ENCODE measurements around the gene ERN1. TPM values are rescaled to one million over a fixed set of nuclear protein-coding genes. Genes with fewer than 3 reads are reported as not detected.

Gene ERN1
- polyA plus RNA-seq, 1 donor from 2014 or later = 2.3 TPM

- no peaks in the 10 kb centered on the region for H4K20me1 ChIP-seq (ENCODE audit: insufficient read depth)
- H3K4me3 ChIP-seq (ENCODE audit: low read length) = no peak overlapping the region
- no peaks in the 10 kb centered on the region for H3F3A ChIP-seq (ENCODE audit: insufficient read depth, low read length, poor library complexity, severe bottlenecking)
- no peaks in the 10 kb centered on the region for H3K79me2 ChIP-seq (replicated peaks; ENCODE audit: insufficient read depth, low read length)
- H2AFZ ChIP-seq (ENCODE audit: low read depth, low read length) = no peak overlapping the region
- H3K27me3 ChIP-seq (ENCODE audit: insufficient read depth, low read depth, low read length) = no peaks in the 10 kb centered on the region
- peak; percentile 57 for TF ChIP-seq SMC3 (conservative IDR thresholded peaks at IDR 0.05; ENCODE audit: poor library complexity)
- peak; percentile 72 for TF ChIP-seq CTCF (IDR thresholded peaks at IDR 0.05; ENCODE audit: poor library complexity, severe bottlenecking)
- TF ChIP-seq RAD21 (conservative IDR thresholded peaks at IDR 0.05) = peak; percentile 43
- no peak for TF ChIP-seq MXI1 (conservative IDR thresholded peaks at IDR 0.05; ENCODE audit: poor library complexity, severe bottlenecking)
- no peak overlapping the region for H3K27ac ChIP-seq (ENCODE audit: low read length)
- H3K9me2 ChIP-seq (ENCODE audit: insufficient read depth, low read length) = no peaks in the 10 kb centered on the region
- no peak overlapping the region for H3K4me2 ChIP-seq (ENCODE audit: low read length)
- no peak overlapping the region for H3K9ac ChIP-seq (ENCODE audit: low read length)
- no peaks in the 10 kb centered on the region for H3K9me3 ChIP-seq (ENCODE audit: low read length)
- H3K36me3 ChIP-seq (ENCODE audit: insufficient read depth, low read length) = no peaks in the 10 kb centered on the region
These were observed 104.1 kb downstream of the ERN1 start for GRCh38 chr17:64025732-64026294.

GRCh38 chr17:64024781-64025731 lies 104.9 kb downstream of the ERN1 start:
- no peak for TF ChIP-seq CTCF (IDR thresholded peaks at IDR 0.05; ENCODE audit: poor library complexity, severe bottlenecking)
- TF ChIP-seq EZH2 (IDR thresholded peaks at IDR 0.05; ENCODE audit: borderline replicate concordance, insufficient read depth, low read length, poor library complexity, severe bottlenecking) = no peak
- TF ChIP-seq REST (IDR thresholded peaks at IDR 0.05; ENCODE audit: borderline replicate concordance) = no peak
- no peak for TF ChIP-seq RAD21 (conservative IDR thresholded peaks at IDR 0.05)
- TF ChIP-seq EP300 (conservative IDR thresholded peaks at IDR 0.05; ENCODE audit: poor library complexity, severe bottlenecking) = no peak
- no peak for TF ChIP-seq SMC3 (conservative IDR thresholded peaks at IDR 0.05; ENCODE audit: poor library complexity)
- no peak for TF ChIP-seq MXI1 (conservative IDR thresholded peaks at IDR 0.05; ENCODE audit: poor library complexity, severe bottlenecking)
- TF ChIP-seq TAF1 (IDR thresholded peaks at IDR 0.05; ENCODE audit: low read depth) = no peak
- TF ChIP-seq POLR2AphosphoS5 (IDR thresholded peaks at IDR 0.05) = no peak

More at GRCh38 chr17:64024781-64025731, 104.9 kb downstream of the ERN1 start:
- H3F3A ChIP-seq (ENCODE audit: insufficient read depth, low read length, poor library complexity, severe bottlenecking) = no peaks in the 10 kb centered on the region
- H3K36me3 ChIP-seq (ENCODE audit: insufficient read depth, low read length) = no peaks in the 10 kb centered on the region
- H3K9me2 ChIP-seq (ENCODE audit: insufficient read depth, low read length) = no peaks in the 10 kb centered on the region
- no peaks in the 10 kb centered on the region for H3K79me2 ChIP-seq (replicated peaks; ENCODE audit: insufficient read depth, low read length)
- H3K4me3 ChIP-seq (ENCODE audit: low read length) = no peak overlapping the region
- H3K4me2 ChIP-seq (ENCODE audit: low read length) = no peak overlapping the region
- H3K27me3 ChIP-seq (ENCODE audit: insufficient read depth, low read depth, low read length) = no peaks in the 10 kb centered on the region
- no peak overlapping the region for H3K27ac ChIP-seq (ENCODE audit: low read length)
- H2AFZ ChIP-seq (ENCODE audit: low read depth, low read length) = no peak overlapping the region
- no peak overlapping the region for H3K9ac ChIP-seq (ENCODE audit: low read length)
- no peaks in the 10 kb centered on the region for H3K9me3 ChIP-seq (ENCODE audit: low read length)
- H4K20me1 ChIP-seq (ENCODE audit: insufficient read depth) = no peaks in the 10 kb centered on the region

Data from neural cell (in vitro differentiated cells).